Fibroblast of skin of left biceps (primary cell): ENCODE measurements around the gene TRMT1L.
"Not testable (repeated sequence)": the region's sequence is repeated elsewhere in the genome, so short reads cannot be mapped to it uniquely, and the experiment has no call there.

Source experiments
- DNase-seq, 2 experiments: peaks; one replicate each; pipeline ENCODE4 v3.0.0-alpha.2; 2013; ENCODE audit warnings: low read depth in 2 of 2

TRMT1L gene

GRCh38 chr1:185156854-185157598, at the start of gene TRMT1L, which contains the start of gene SWT1:
Gene TRMT1L (minus strand): TSS chr1:185156953. CDS start chr1:185156712, 241 bp downstream.
Gene SWT1 (plus strand): TSS chr1:185157167. CDS start chr1:185160842, 3,675 bp downstream.
- DNase-seq, result peak; percentile 97

GRCh38 chr1:185200889-185201288, 44.1 kb upstream of the TRMT1L start:
- DNase-seq, result no peak

DNA sequence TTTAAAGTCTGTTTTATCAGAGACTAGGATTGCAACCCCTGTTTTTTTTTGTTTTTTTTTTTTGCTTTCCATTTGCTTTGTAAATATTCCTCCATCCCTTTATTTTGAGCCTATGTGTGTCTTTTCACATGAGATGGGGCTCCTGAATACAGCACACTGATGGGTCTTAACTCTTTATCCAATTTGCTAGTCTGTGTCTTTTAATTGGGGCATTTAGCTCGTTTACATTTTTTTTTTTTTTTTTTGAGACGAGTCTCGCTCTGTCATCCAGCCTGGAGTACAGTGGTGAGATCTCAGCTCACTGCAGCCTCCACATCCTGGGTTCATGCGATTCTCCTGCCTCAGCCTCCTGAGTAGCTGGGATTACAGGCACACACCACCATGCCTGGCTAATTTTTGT, 42.0 kb upstream of the TRMT1L start:
- DNase-seq, result not testable (repeated sequence)

GRCh38 chr1:185193756-185194155, 37.0 kb upstream of the TRMT1L start:
- no peak for DNase-seq

DNA sequence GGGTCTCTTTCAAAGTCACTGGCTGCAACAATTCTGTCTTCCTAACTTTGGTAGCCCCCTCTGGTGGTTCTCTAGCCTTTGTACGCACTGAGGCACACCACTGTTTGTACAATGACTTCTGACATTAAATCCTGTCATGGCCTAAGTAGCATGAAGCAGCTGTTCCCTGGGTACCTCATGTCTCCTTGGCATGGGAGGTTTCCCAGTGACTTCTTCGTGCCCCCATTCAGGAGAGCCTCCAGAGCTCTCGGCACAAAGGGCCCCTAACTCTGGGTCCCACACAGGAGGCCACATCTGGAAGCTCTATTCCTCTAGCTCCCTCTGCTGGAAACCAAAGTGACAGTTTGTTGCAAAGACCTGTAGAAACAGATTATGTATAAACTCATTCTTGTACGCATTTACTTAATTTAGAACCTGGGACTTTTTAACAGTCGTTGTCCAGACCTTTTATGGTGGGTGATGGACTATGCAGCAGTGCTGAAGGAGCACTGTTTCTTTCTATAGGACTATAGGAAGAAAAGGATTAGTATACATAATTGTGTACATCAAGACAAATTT, 13.6 kb upstream of the TRMT1L start:
- DNase-seq, result peak; percentile 19 to 33

GRCh38 chr1:185166106-185166505, 9.4 kb upstream of the TRMT1L start:
- DNase-seq, result no peak

DNA sequence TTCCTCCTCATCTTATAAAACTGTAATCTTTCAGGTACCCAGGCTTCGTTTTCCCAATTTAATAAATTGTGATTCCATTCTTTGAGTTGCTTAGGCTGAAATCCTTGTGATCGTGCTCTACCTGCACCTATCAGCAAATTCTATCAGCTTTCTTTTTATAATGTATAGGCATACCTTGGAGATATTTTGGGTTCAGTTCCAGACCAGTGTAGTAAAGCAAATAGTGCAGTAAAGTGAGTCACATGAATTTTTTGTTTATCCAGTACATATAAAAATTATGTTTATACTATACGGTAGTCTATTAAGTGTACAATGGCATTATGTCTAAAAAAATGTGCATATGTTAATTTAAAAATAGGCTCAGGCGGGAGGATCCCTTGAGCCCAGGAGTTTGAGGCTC, 5.7 kb upstream of the TRMT1L start:
- no peak for DNase-seq

DNA sequence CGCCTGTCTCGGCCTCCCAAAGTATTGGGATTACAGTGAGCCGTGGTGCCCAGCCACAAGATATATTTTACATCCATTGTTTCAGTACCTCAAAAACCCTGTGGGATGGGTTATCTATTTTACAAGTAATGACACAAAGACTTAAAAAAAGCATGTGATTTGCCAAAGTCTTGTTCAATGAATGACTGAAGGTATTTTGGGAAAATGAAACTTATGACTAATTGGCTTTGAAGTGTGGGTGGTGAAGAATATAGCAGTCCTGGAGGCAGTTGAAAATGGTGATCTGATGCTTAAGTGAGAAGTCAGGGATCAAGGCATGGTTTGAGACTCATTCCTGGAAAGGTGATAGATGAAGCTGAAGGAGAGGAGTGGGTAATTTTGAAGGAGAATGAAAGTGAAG, 3.2 kb upstream of the TRMT1L start:
- no peak for DNase-seq

DNA sequence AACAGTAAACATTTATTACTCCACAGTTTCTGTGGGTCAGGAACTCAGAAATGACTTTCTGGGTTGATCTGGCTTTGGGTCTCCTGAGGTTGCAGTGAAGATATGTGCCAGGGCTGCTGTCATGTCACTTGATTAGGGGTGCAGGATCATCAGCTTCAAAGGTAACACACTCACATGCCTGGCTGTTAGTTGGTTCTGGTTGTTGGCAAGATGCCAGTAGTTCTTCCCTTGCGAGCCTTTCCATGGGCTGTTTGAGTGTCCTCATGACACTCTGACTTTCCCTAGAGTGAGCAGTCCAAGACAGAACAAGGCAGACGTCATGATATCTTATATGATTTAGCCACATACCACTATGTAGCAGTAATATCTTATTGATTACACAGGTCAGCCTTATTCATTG, 2.0 kb upstream of the TRMT1L start:
- no peak for DNase-seq

DNA sequence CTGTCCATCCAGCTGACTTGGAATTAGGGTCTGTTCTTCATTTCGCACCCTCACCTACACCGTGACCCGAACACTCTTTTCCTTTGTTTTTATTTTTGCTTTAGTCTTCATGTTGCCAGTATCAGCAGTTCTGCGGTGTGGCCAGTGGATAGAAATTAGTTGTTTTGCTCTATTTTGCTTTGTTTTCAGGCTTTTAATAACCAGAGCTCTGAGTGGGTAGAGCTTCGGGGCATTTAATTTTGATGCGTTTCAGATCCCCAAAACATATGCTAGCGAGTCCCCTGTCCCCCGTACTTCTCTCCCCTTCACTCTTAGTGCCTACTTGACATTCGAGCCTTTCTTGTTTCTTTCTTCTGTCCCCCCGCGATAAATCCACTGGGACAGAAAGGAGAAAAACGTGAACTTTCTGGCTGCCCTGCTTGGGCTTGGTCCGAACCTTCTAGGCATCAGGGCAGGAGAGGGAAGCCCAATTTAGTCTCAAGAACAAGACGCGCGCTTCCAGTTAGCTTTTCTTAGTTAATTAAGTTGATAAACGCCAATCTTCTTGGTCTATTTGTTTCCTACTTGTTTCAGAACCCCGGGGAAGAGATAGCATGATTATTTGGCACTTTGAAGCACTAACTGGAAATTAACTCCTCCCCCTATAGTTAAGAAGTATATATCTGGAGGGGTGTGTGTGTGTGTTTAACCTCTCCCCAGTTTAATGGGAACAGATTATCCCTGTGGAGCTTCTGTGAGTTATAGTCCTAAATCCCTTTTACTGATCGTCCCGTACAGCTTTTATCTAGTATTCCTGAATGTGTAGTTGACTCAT, 1.1 kb upstream of the TRMT1L start:
- no peak for DNase-seq

DNA sequence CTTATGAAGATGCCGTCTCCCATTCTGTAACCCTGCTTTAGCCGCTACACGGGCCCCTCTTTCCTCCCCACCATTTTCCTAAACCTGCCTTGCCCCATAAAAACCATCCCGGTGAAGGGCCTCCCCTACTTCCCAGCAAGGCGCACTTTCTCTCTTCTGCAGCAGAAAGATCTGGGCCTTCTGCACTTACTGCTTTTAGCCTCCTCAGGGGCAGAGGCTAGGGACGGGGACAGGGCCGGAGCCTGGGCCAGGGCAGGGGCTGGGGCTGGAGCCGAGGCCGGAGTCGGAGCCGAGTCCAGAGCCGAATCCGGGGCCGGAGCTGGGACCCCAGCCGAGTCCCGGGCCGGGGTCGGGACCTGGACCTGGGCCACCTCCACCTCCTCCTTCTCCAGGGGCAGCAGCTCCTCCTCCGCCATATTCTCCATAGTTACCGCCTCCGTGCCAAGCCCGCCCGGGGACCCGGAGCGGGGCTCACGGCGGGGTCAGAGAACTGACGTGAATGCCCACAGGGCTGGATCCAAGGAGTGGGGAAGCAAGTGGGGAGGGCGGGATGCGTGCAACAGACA, 382 bp downstream of the TRMT1L start:
- no peak for DNase-seq

DNA sequence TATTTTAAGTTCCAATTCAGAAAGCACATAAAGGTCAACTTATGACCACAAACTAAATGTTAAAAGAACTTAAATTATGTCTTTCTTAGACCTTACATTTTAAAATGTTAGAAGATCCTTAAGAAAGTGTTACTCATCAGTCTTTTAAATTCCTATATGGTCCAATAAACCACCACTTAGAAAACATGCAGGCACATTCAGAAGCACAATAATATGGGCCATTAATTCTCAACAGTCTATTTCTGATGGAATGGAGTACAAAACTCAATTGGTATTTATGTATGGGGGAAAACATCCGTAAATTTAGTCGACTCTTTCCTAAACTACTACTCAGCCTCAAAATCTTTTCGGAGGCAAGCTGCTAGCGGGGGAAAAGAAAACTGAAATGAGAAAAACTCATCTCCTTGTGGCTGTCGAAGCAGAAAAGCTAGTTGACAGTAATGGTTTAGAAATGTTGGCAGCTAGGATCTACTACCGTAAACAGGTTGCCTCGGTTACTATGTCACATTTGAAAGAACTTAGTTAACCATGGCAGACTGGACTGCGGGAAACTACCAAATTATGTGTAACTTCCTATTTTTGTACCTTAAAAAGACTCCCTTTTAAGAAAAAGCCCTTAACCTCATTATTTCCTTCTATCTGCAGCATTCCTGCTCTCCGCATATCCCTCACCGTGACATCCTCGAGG, 1.0 kb downstream of the TRMT1L start:
- DNase-seq, result no peak

- no peak for DNase-seq
Observed at GRCh38 chr1:185154912-185155513, 1.7 kb downstream of the TRMT1L start.

- no peak for DNase-seq
Observed at GRCh38 chr1:185152187-185152767, 4.5 kb downstream of the TRMT1L start.

GRCh38 chr1:185151215-185151614, 5.5 kb downstream of the TRMT1L start:
- no peak for DNase-seq

GRCh38 chr1:185144233-185144632, 12.5 kb downstream of the TRMT1L start:
- DNase-seq, result peak; percentile 13 to 26

DNA sequence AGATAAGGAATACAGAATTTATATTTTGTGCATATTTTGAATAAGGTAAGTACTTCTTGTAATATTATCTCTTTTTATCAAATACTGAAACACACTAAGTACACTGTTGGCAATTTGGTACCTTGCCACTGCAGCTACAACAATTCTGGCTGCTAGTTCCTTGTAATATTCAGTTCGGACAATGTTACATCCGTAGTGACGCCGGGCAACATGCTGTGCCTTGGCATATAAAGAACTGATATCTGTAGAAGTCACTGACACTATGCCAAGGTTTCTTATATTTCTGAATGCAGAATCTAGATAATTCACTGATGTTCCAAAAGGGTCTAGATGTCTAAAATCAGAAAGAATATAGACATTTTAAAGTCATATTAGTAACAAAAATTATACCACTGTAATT, 17.5 kb downstream of the TRMT1L start:
- DNase-seq, result no peak

- no peak for DNase-seq
Observed at GRCh38 chr1:185137896-185138545, 18.7 kb downstream of the TRMT1L start.

DNA sequence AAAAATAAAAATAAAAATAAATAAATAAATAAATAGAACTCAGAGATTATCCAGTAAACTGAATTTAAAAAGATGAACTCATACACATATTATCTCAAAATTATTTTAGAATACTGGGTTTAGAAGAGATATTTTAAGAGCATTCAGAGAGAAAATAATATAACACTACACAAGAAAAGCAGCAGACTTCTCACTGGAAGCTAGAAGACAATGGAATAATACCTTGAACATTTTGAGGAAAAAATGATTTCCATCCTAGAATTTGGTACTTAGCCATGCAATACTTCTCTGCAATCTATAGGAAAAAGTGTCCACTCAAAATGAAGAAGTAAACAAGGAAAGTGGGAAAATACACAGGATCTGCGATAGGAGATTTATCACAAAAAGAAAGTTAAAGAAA, 24.2 kb downstream of the TRMT1L start:
- DNase-seq, result no peak

DNA sequence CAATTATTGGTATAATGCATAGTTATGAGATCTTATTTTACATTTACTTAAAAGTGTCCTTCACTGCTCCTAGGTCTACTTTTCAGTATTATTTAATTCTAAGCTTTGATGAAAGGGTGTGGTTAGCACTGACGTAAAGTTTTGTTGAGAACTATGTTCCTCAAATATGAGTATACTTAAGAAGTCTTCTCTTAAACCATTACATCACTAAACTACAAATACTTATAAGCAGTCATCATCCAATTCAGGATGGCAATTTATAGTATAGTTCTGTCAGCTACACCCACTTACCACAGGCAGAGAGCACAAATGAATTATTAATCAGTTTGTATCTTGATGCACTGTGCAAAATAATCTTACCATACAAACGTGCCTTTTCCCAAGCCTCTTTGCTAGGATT, 27.0 kb downstream of the TRMT1L start:
- DNase-seq, result no peak
